ENCODE data around the gene SYCP2. TPM values are rescaled to one million over a fixed set of nuclear protein-coding genes. Genes with fewer than 3 reads are reported as not detected.

Gene SYCP2
- total and polyA plus RNA-seq, 2 of the 8 experiments (the other 6 are each of a cell fraction or from before 2014, with no cell fraction given), result 0.02 to 0.50 TPM

GRCh38 chr20:59863058-59863457 is 70.4 kb downstream of the SYCP2 start:
- FAIRE-seq (no peak), DNase-seq (ENCODE audit: low read depth in 1 of 2, low spot score in 2 of 2) (no peak)
- no peak overlapping the region for H4K5ac ChIP-seq (ENCODE audit: insufficient read length, low read depth, low read length)
- H3K4me1 ChIP-seq (replicated peaks in 1 of 4; ENCODE audit: control insufficient read depth in 3 of 4, insufficient read depth in 4 of 4, low read length in 3 of 4), result no peaks in the 10 kb centered on the region
- no peak overlapping the region for H3K9ac ChIP-seq (replicated peaks in 1 of 4; ENCODE audit: extremely low read depth in 1 of 4, low read depth in 3 of 4, low read length in 3 of 4)
- no peak overlapping the region for H3K4me3 ChIP-seq (ENCODE audit: extremely low read depth in 1 of 4, insufficient read depth in 2 of 4, low read depth in 3 of 4, low read length in 4 of 4)
- TF ChIP-seq BRCA1 (IDR thresholded peaks at IDR 0.05; ENCODE audit: low read depth, low read length), result no peak
- no peak for TF ChIP-seq MAX (IDR thresholded peaks at IDR 0.05)
- H3K4me2 ChIP-seq (ENCODE audit: insufficient read depth in 1 of 2, low read depth in 2 of 2, low read length in 2 of 2), result no peak overlapping the region
- H2BK120ac ChIP-seq (replicated peaks; ENCODE audit: low read depth, low read length), result no peak overlapping the region
- no peak overlapping the region for H2BK15ac ChIP-seq (ENCODE audit: low read length)
- no peak overlapping the region for H4K8ac ChIP-seq (ENCODE audit: extremely low read depth, insufficient read depth, low read length)
- no peak overlapping the region for H3K56ac ChIP-seq (replicated peaks; ENCODE audit: insufficient read length, low read depth, low read length)
- H3K23ac ChIP-seq (ENCODE audit: insufficient read length), result no peak overlapping the region
- no peaks in the 10 kb centered on the region for H3K79me1 ChIP-seq (ENCODE audit: low read depth, low read length)
- H3K9me3 ChIP-seq (ENCODE audit: insufficient read depth in 2 of 2, low read depth in 1 of 2, low read length in 1 of 2), result peaks cover 46 to 47% of the 10 kb centered on the region in 2 experiments
- H3K14ac ChIP-seq (ENCODE audit: insufficient read length), result no peak overlapping the region
- POLR2A ChIA-PET (ENCODE audit: partially characterized antibody), result no interaction called here
- 75% methylated on average over 3 of the region's 3 CpGs; no CpG with 5 or more reads in 1 of the 2 experiments for WGBS, 2 experiments (ENCODE audit: extremely low coverage in 1 of 2, insufficient coverage in 1 of 2, insufficient read length in 1 of 2, insufficient replicate concordance in 2 of 2, low coverage in 1 of 2, low lambda C conversion rate in 2 of 2, missing lambda C conversion rate in 1 of 2)
- no peaks in the 10 kb centered on the region for H3K23me2 ChIP-seq (ENCODE audit: low read depth, low read length)
- H3K79me2 ChIP-seq (ENCODE audit: control insufficient read depth in 1 of 2, insufficient read depth in 2 of 2, low read length in 2 of 2), result no peaks in the 10 kb centered on the region
- no peaks in the 10 kb centered on the region for H3K36me3 ChIP-seq (ENCODE audit: control insufficient read depth in 2 of 4, insufficient read depth in 4 of 4, low read length in 3 of 4)
- no peaks in the 10 kb centered on the region for H3K27me3 ChIP-seq (replicated peaks in 1 of 4; ENCODE audit: control insufficient read depth in 3 of 4, extremely low read depth in 1 of 4, insufficient read depth in 3 of 4, low read length in 3 of 4)
- no peak overlapping the region for H2BK5ac ChIP-seq (ENCODE audit: low read depth, low read length)
- H3K4ac ChIP-seq (replicated peaks; ENCODE audit: insufficient read length, low read depth, low read length), result no peak overlapping the region
- H2BK12ac ChIP-seq (ENCODE audit: low read depth, low read length), result no peak overlapping the region
- no peaks in the 10 kb centered on the region for H4K20me1 ChIP-seq (replicated peaks in 1 of 2; ENCODE audit: control insufficient read depth in 1 of 2, insufficient read depth in 2 of 2, low read length in 2 of 2)
- H3K18ac ChIP-seq (ENCODE audit: extremely low read depth, low read length), result no peak overlapping the region
- no peak overlapping the region for H2AK5ac ChIP-seq (ENCODE audit: low read depth, low read length)
- no peak overlapping the region for H2AFZ ChIP-seq (ENCODE audit: low read length)
- H2BK20ac ChIP-seq (ENCODE audit: low read length), result no peak overlapping the region
- no peak overlapping the region for H3K27ac ChIP-seq (ENCODE audit: low read depth, low read length)
- CTCF ChIA-PET (ENCODE audit: partially characterized antibody), result no interaction called here
- H4K91ac ChIP-seq (replicated peaks; ENCODE audit: insufficient read length, low read length), result no peak overlapping the region

All from H1 (cell line).